ENCODE measurements around the gene LIAS.

Gene LIAS

DNA sequence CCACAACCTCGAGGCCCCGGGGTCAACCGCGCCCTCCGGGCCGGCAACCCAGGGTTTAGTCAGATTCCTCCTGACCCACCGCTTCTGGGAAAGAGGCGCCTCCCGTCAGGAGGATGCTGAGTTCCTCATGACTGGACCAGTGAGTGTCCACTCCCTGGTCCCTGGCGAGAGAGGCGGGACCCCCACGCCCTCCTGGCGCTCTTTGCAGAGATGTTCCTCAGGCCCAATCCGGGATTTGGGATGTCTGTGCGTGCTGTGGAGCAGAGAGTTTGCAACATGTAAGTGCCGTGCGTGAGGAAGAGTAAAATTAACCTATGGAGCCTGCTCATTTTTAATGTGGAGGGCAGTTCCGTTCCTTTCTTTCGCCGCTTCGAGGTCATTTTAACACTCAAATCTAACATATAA lies 69.2 kb downstream of the LIAS start:
- DNase-seq (ENCODE audit: low read depth in 2 of 2): no peak

All from stimulated activated CD4-positive, alpha-beta T cell treated with anti-CD3 and anti-CD28 coated beads, Interleukin-15, amount 100 ng/mL, for 48 hours (primary cell).